ENCODE data around the gene C1QTNF7. TPM values are rescaled to one million over a fixed set of nuclear protein-coding genes. Genes with fewer than 3 reads are reported as not detected.

C1QTNF7 gene
- total RNA-seq, 1 experiment from 2014 or later, result not detected

DNA sequence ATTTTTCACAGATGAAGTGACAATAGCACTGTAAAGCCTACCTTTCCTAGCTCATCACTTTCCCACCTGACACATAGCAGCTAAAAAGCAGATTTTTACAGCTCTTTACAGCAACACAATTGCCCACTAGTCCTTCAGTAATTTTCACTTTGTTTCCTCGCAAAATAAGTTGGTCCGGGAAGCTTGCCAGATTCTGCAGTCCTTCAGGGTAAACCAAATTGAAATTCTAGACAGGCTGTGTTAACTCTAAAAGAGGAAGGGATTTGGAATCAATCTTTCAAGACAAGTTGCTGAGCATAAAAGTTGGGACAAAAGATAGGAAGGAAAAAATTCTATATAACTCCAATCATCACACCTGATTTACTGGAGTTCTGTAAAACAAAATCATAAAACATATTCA is 8.7 kb downstream of the C1QTNF7 start:
- no peaks in the 10 kb centered on the region for H3K79me2 ChIP-seq (ENCODE audit: low read length)
- H3K9ac ChIP-seq (ENCODE audit: low read length), result no peak overlapping the region
- H3K4me3 ChIP-seq (ENCODE audit: low read length), result no peak overlapping the region
- H3K27ac ChIP-seq (ENCODE audit: low read length), result no peak overlapping the region
- no peak for DNase-seq
- H3K9me3 ChIP-seq (ENCODE audit: low read length), result no peaks in the 10 kb centered on the region
- no peaks in the 10 kb centered on the region for H3K9me2 ChIP-seq (replicated peaks; ENCODE audit: insufficient read depth, low read length)
- no peaks in the 10 kb centered on the region for H4K20me1 ChIP-seq (ENCODE audit: insufficient read depth, low read depth, low read length)
- H3K36me3 ChIP-seq (ENCODE audit: insufficient read depth, low read length), result no peaks in the 10 kb centered on the region
- no peaks in the 10 kb centered on the region for H3K27me3 ChIP-seq (ENCODE audit: low read length)
- no peak overlapping the region for H3K4me2 ChIP-seq (ENCODE audit: low read depth, low read length, poor library complexity, severe bottlenecking)
- no peak overlapping the region for H2AFZ ChIP-seq (ENCODE audit: low read length)
- no peaks in the 10 kb centered on the region for H3K4me1 ChIP-seq (ENCODE audit: low read length)

DNA sequence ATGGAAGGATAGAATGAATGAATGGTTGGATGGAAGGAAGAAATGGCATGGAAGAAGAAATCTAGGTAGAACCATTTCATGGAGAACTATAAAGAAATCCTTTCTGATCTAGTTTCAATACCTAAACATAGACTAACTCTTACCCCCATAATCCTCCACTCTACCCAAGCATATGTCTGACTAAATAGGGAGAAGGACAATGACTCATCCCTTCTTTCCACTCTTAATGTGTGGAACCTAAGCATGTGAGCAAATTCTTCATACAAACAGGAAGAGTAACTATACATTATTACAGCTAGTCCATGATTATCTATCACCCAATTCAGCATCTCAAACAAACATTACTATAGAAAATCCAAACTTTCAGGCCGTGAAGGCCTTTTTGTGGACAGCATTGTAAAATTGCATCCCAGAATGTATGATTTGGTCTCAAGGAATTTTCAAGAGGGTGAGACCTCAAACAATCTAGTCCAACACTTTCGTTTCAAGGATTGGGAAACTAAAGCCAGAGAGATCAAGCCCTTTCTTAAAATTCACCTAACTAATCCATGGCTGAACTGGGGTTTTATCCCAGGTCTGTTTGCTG is 11.2 kb downstream of the C1QTNF7 start:
- Histone ChIP-seq H3K9me2 (replicated peaks; ENCODE audit: insufficient read depth, low read length) (no peaks in the 10 kb centered on the region), H3K9me3 (ENCODE audit: low read length) (no peaks in the 10 kb centered on the region), H3K4me1 (ENCODE audit: low read length) (no peaks in the 10 kb centered on the region), H3K4me3 (ENCODE audit: low read length) (no peak overlapping the region), H3K36me3 (ENCODE audit: insufficient read depth, low read length) (no peaks in the 10 kb centered on the region), H3K27ac (ENCODE audit: low read length) (no peak overlapping the region), H3K9ac (ENCODE audit: low read length) (no peak overlapping the region), H4K20me1 (ENCODE audit: insufficient read depth, low read depth, low read length) (no peaks in the 10 kb centered on the region), H3K4me2 (ENCODE audit: low read depth, low read length, poor library complexity, severe bottlenecking) (no peak overlapping the region), H2AFZ (ENCODE audit: low read length) (no peak overlapping the region), H3K27me3 (ENCODE audit: low read length) (no peaks in the 10 kb centered on the region), H3K79me2 (ENCODE audit: low read length) (no peaks in the 10 kb centered on the region)
- DNase-seq, result no peak

DNA sequence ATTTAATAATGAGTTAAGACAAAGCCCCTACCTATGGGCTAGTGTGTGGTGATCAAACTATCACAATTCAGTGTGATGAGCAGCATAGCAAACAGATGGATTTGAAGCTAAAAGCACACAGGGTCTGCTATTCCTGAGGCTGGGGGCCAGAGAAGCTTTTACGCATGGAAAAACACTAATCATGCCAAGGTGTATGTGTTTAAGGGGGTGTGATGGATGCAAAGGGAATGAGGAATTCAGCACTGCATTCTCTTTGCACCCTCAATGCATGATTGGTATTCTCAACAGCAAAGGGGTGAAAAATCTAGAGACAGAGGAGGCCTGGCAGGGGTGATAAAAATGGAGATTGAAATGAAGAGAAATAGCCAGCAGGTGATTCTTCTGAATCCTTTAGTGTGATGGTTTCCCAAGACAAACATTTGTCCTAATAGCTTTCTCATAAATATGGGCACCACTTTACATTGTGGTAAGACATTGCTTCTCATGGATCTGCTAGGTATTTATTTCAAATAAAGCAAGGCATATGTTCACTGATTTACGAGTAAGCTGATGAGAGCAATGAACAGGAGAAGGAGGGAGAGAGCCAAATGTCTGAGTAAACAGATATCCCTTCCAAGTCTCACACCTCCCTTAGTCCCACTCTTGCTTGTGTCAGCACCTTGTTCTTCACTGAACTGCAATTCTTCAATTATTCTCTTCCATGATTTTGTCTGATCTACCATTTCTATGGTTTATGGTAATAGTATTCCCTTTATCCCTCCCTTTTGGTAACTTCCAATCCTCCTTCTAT is 15.7 kb downstream of the C1QTNF7 start:
- H3K9me3 ChIP-seq (ENCODE audit: low read length), result no peaks in the 10 kb centered on the region
- H3K36me3 ChIP-seq (ENCODE audit: insufficient read depth, low read length), result no peaks in the 10 kb centered on the region
- H3K4me3 ChIP-seq (ENCODE audit: low read length), result no peak overlapping the region
- H3K4me2 ChIP-seq (ENCODE audit: low read depth, low read length, poor library complexity, severe bottlenecking), result no peak overlapping the region
- H3K4me1 ChIP-seq (ENCODE audit: low read length), result no peaks in the 10 kb centered on the region
- no peak for DNase-seq
- no peaks in the 10 kb centered on the region for H3K9me2 ChIP-seq (replicated peaks; ENCODE audit: insufficient read depth, low read length)
- no peaks in the 10 kb centered on the region for H3K79me2 ChIP-seq (ENCODE audit: low read length)
- H3K9ac ChIP-seq (ENCODE audit: low read length), result no peak overlapping the region
- H2AFZ ChIP-seq (ENCODE audit: low read length), result no peak overlapping the region
- H4K20me1 ChIP-seq (ENCODE audit: insufficient read depth, low read depth, low read length), result no peaks in the 10 kb centered on the region
- H3K27me3 ChIP-seq (ENCODE audit: low read length), result no peaks in the 10 kb centered on the region
- H3K27ac ChIP-seq (ENCODE audit: low read length), result no peak overlapping the region

DNA sequence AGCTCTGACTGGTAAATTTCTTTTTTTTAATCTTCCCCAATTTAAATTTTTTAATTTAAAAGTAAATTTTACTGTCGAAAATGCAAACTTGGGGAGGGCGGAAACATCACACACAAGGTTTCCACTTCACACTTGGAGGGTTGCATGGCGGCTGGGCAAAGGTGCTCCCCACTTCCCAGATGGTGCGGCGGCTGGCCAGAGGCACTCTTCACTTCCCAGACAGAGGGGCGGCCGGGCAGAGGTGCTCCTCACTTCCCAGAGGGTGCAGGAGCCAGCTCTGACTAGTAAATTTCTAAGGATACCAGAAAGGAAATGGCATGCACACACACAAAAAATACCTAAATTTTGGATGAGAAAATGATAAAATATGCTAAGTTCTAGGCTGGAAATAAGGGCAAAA is 16.4 kb downstream of the C1QTNF7 start:
- no peak for DNase-seq
- Histone ChIP-seq H3K36me3 (ENCODE audit: insufficient read depth, low read length) (no peaks in the 10 kb centered on the region), H3K4me3 (ENCODE audit: low read length) (no peak overlapping the region), H3K9me3 (ENCODE audit: low read length) (no peaks in the 10 kb centered on the region), H3K4me2 (ENCODE audit: low read depth, low read length, poor library complexity, severe bottlenecking) (no peak overlapping the region), H4K20me1 (ENCODE audit: insufficient read depth, low read depth, low read length) (no peaks in the 10 kb centered on the region), H3K9me2 (replicated peaks; ENCODE audit: insufficient read depth, low read length) (no peaks in the 10 kb centered on the region), H2AFZ (ENCODE audit: low read length) (no peak overlapping the region), H3K4me1 (ENCODE audit: low read length) (no peaks in the 10 kb centered on the region), H3K27me3 (ENCODE audit: low read length) (no peaks in the 10 kb centered on the region), H3K79me2 (ENCODE audit: low read length) (no peaks in the 10 kb centered on the region), H3K27ac (ENCODE audit: low read length) (no peak overlapping the region), H3K9ac (ENCODE audit: low read length) (no peak overlapping the region)

DNA sequence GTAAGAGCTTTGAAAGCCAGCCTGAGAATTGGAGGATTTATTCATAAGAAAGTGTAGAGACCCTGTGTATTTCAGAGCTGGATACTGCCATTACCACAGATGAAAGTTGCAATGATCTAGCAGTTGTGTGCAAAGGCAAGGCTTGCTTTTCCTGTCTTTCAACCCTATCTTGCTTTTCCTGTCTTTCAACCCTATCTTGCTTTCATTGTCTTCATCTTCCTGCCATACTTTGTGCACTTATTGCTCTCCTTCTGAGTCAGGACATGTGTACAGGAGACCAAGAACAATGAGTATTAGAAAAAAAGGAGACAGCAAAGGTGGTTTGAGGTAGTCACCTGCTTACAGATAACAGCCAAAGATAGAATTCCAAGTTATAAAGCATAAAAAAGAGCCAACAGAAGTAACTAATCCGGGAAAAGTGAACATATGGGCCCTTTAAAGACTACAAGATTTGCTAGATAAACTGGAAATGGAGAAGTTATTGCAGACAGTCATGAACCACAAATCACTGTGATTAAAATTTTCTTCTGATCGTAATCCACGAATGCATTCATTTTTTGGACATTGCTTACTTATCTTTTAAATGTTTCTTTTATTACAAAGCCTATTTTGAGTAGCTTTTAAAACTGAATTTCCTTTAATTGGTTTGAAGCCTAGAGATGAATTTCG is 17.2 kb downstream of the C1QTNF7 start:
- no peaks in the 10 kb centered on the region for H4K20me1 ChIP-seq (ENCODE audit: insufficient read depth, low read depth, low read length)
- no peak overlapping the region for H3K4me3 ChIP-seq (ENCODE audit: low read length)
- no peaks in the 10 kb centered on the region for H3K79me2 ChIP-seq (ENCODE audit: low read length)
- H3K4me1 ChIP-seq (ENCODE audit: low read length), result no peaks in the 10 kb centered on the region
- no peak overlapping the region for H2AFZ ChIP-seq (ENCODE audit: low read length)
- no peak overlapping the region for H3K9ac ChIP-seq (ENCODE audit: low read length)
- H3K27ac ChIP-seq (ENCODE audit: low read length), result no peak overlapping the region
- DNase-seq, result no peak
- no peaks in the 10 kb centered on the region for H3K9me2 ChIP-seq (replicated peaks; ENCODE audit: insufficient read depth, low read length)
- H3K4me2 ChIP-seq (ENCODE audit: low read depth, low read length, poor library complexity, severe bottlenecking), result no peak overlapping the region
- no peaks in the 10 kb centered on the region for H3K27me3 ChIP-seq (ENCODE audit: low read length)
- H3K36me3 ChIP-seq (ENCODE audit: insufficient read depth, low read length), result no peaks in the 10 kb centered on the region
- no peaks in the 10 kb centered on the region for H3K9me3 ChIP-seq (ENCODE audit: low read length)

DNA sequence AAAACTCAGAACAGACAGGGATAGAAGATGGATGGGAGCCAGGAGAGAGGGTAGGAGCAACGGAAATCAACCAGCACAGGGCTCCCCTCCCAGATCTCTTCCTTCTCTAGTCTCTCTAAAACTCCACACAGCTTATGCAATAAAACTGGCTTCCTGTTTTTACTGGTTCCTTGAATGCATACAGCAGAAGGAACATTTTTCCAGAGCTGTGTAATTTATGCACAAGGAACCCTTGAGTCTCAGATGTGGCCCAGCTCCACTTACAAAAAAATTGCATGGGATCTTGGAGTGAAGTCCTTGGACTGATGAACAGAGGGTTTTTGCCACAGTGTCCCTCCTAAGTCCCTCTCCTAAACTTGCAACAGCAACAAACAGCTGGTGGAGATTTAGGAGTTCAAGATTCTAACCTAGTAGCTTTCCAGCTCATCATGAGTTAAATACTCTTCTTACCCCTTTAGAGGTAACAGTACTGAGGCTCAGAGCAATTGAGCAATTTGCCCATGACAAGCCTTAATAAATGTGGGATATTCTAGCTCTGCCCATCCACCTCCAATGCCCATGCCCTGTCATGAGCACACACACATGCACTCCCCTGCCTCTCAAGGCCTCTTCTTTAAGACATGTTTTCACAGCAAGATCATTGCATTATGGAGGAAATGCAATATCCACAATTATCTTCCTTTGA is 23.5 kb downstream of the C1QTNF7 start:
- Histone ChIP-seq H3K36me3 (ENCODE audit: insufficient read depth, low read length) (no peaks in the 10 kb centered on the region), H3K4me2 (ENCODE audit: low read depth, low read length, poor library complexity, severe bottlenecking) (no peak overlapping the region), H3K27ac (ENCODE audit: low read length) (no peak overlapping the region), H3K27me3 (ENCODE audit: low read length) (no peaks in the 10 kb centered on the region), H3K9ac (ENCODE audit: low read length) (no peak overlapping the region), H3K9me2 (replicated peaks; ENCODE audit: insufficient read depth, low read length) (no peaks in the 10 kb centered on the region), H3K9me3 (ENCODE audit: low read length) (no peaks in the 10 kb centered on the region), H3K79me2 (ENCODE audit: low read length) (no peaks in the 10 kb centered on the region), H4K20me1 (ENCODE audit: insufficient read depth, low read depth, low read length) (peaks cover 3% of the 10 kb centered on the region; the same call in 1 of the 2 replicates), H2AFZ (ENCODE audit: low read length) (no peak overlapping the region), H3K4me3 (ENCODE audit: low read length) (no peak overlapping the region), H3K4me1 (ENCODE audit: low read length) (no peaks in the 10 kb centered on the region)
- DNase-seq, result no peak

DNA sequence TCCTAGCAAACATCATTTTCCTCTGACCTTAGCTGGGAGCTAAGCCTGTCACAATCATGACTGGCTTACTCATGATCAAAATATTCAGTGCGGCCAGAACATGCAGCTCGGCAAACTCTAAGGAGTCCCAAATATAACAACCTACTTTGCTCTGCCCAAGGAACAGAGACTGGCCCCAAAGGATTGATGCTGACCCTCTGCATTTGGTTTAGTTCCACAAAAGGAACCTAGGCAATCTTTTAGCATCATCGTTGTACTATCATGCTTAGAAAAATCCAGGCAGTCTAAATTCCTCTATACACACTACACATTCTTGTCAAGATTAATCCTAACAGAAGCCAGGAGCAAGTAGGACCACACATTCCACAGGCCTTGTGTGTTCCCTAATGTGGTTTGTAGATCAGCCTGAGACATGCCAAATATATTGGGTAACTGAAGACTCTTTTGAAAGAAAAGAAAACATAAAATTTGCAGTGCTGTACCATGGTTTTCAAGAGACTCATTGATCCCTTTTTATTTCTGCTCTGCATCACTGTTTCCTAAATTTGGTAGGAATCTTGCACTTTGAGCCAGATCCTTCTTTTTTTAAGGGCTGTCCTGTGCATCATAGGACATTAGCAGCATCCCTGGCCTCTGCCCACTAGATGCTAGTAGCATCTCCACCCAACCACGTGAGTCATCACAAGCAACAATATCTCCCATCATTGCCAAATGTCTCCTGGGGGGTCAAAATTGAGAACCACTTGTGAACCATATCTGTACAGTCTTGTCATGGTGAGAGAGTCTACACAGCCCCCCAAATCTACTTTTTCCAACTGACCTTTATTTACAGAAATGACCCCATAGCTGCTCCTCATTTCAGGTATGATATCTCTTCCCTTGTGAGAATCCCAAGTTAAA is 24.3 kb downstream of the C1QTNF7 start:
- Histone ChIP-seq H3K36me3 (ENCODE audit: insufficient read depth, low read length) (no peaks in the 10 kb centered on the region), H3K79me2 (ENCODE audit: low read length) (no peaks in the 10 kb centered on the region), H3K9me3 (ENCODE audit: low read length) (no peaks in the 10 kb centered on the region), H3K9ac (ENCODE audit: low read length) (no peak overlapping the region), H3K4me2 (ENCODE audit: low read depth, low read length, poor library complexity, severe bottlenecking) (no peak overlapping the region), H3K4me1 (ENCODE audit: low read length) (peaks cover 5% of the 10 kb centered on the region), H4K20me1 (ENCODE audit: insufficient read depth, low read depth, low read length) (peaks cover 3% of the 10 kb centered on the region; the same call in 1 of the 2 replicates), H3K9me2 (replicated peaks; ENCODE audit: insufficient read depth, low read length) (no peaks in the 10 kb centered on the region), H3K27me3 (ENCODE audit: low read length) (no peaks in the 10 kb centered on the region), H3K4me3 (ENCODE audit: low read length) (no peak overlapping the region), H3K27ac (ENCODE audit: low read length) (no peak overlapping the region), H2AFZ (ENCODE audit: low read length) (no peak overlapping the region)
- no peak for DNase-seq

Measured in Karpas-422 (cell line).